ENCODE results near the gene IKZF2. TPM values are rescaled to one million over a fixed set of nuclear protein-coding genes. Genes with fewer than 3 reads are reported as not detected.

IKZF2 gene
- total RNA-seq, 1 donor from 2014 or later: 21.9 TPM

DNA sequence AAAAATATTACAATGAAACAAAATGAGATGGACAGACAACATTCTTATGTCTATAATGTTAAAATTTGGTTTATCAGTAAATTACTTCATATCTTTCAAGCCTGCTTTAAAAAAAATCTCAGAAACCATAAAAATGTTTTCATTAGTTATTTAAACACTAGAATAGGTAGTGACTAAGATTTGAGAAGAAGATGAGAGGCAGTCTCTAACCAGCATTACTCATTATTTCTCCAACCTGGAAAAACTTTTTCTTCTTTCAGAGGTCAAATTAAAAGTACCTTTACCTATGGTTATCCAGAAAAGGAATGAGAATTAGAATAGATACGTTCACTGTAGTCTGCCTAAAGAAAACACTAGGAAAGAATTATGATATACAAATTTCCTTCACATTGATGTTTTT lies 50.3 kb downstream of the IKZF2 start:
- H3K9me3 Mint-ChIP-seq (ENCODE audit: low read depth): no peaks in the 10 kb centered on the region

GRCh38 chr2:213098612-213099011 lies 52.8 kb downstream of the IKZF2 start:
- DNase-seq (ENCODE audit: low spot score, unreplicated experiment): no peak
- H3K27ac Mint-ChIP-seq: no peak overlapping the region
- H3K9me3 Mint-ChIP-seq (ENCODE audit: low read depth): no peaks in the 10 kb centered on the region

More for the DNA sequence above, 50.3 kb downstream of the IKZF2 start:
- Mint-ChIP-seq H3K27me3 (no peaks in the 10 kb centered on the region), H3K27ac (no peak overlapping the region), H3K4me1 (ENCODE audit: low read depth) (peaks cover 14% of the 10 kb centered on the region), H3K36me3 (ENCODE audit: insufficient read depth) (no peaks in the 10 kb centered on the region), H3K4me3 (ENCODE audit: low read depth) (no peak overlapping the region)
- DNase-seq (ENCODE audit: low spot score, unreplicated experiment): no peak
- TF ChIP-seq, protein P1, sequence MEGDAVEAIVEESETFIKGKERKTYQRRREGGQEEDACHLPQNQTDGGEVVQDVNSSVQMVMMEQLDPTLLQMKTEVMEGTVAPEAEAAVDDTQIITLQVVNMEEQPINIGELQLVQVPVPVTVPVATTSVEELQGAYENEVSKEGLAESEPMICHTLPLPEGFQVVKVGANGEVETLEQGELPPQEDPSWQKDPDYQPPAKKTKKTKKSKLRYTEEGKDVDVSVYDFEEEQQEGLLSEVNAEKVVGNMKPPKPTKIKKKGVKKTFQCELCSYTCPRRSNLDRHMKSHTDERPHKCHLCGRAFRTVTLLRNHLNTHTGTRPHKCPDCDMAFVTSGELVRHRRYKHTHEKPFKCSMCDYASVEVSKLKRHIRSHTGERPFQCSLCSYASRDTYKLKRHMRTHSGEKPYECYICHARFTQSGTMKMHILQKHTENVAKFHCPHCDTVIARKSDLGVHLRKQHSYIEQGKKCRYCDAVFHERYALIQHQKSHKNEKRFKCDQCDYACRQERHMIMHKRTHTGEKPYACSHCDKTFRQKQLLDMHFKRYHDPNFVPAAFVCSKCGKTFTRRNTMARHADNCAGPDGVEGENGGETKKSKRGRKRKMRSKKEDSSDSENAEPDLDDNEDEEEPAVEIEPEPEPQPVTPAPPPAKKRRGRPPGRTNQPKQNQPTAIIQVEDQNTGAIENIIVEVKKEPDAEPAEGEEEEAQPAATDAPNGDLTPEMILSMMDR (IDR thresholded peaks at IDR 0.05; ENCODE audit: unreplicated experiment): no peak

GRCh38 chr2:213091765-213092164 lies 59.6 kb downstream of the IKZF2 start:
- Mint-ChIP-seq H3K27ac (no peak overlapping the region), H3K4me1 (ENCODE audit: low read depth) (peaks cover 8% of the 10 kb centered on the region)

More at GRCh38 chr2:213098612-213099011, 52.8 kb downstream of the IKZF2 start:
- H3K27me3 Mint-ChIP-seq: no peaks in the 10 kb centered on the region
- no peaks in the 10 kb centered on the region for H3K36me3 Mint-ChIP-seq (ENCODE audit: insufficient read depth)
- no peak overlapping the region for H3K4me3 Mint-ChIP-seq (ENCODE audit: low read depth)
- TF ChIP-seq, protein P1 (IDR thresholded peaks at IDR 0.05; ENCODE audit: unreplicated experiment): no peak
- H3K4me1 Mint-ChIP-seq (ENCODE audit: low read depth): peaks cover 7% of the 10 kb centered on the region

GRCh38 chr2:213090772-213091171 lies 60.6 kb downstream of the IKZF2 start:
- DNase-seq (ENCODE audit: low spot score, unreplicated experiment): no peak
- Mint-ChIP-seq H3K27me3 (no peaks in the 10 kb centered on the region), H3K4me3 (ENCODE audit: low read depth) (no peak overlapping the region), H3K9me3 (ENCODE audit: low read depth) (no peaks in the 10 kb centered on the region), H3K36me3 (ENCODE audit: insufficient read depth) (no peaks in the 10 kb centered on the region), H3K27ac (no peak overlapping the region), H3K4me1 (ENCODE audit: low read depth) (peaks cover 16% of the 10 kb centered on the region)
- TF ChIP-seq, protein P1 (IDR thresholded peaks at IDR 0.05; ENCODE audit: unreplicated experiment): no peak

More at GRCh38 chr2:213091765-213092164, 59.6 kb downstream of the IKZF2 start:
- TF ChIP-seq, protein P1 (IDR thresholded peaks at IDR 0.05; ENCODE audit: unreplicated experiment): no peak
- no peaks in the 10 kb centered on the region for H3K36me3 Mint-ChIP-seq (ENCODE audit: insufficient read depth)
- no peak overlapping the region for H3K4me3 Mint-ChIP-seq (ENCODE audit: low read depth)
- H3K27me3 Mint-ChIP-seq: no peaks in the 10 kb centered on the region
- no peaks in the 10 kb centered on the region for H3K9me3 Mint-ChIP-seq (ENCODE audit: low read depth)
- no peak for DNase-seq (ENCODE audit: low spot score, unreplicated experiment)

GRCh38 chr2:213089438-213089837 lies 62.0 kb downstream of the IKZF2 start:
- Mint-ChIP-seq H3K27ac (no peak overlapping the region), H3K9me3 (ENCODE audit: low read depth) (no peaks in the 10 kb centered on the region)

More at GRCh38 chr2:213089438-213089837, 62.0 kb downstream of the IKZF2 start:
- Mint-ChIP-seq H3K36me3 (ENCODE audit: insufficient read depth) (no peaks in the 10 kb centered on the region), H3K27me3 (no peaks in the 10 kb centered on the region), H3K4me1 (ENCODE audit: low read depth) (peaks cover 17% of the 10 kb centered on the region), H3K4me3 (ENCODE audit: low read depth) (no peak overlapping the region)
- DNase-seq (ENCODE audit: low spot score, unreplicated experiment): no peak
- TF ChIP-seq, protein P1 (IDR thresholded peaks at IDR 0.05; ENCODE audit: unreplicated experiment): no peak
